ENCODE results near the gene CBY1. TPM values are rescaled to one million over a fixed set of nuclear protein-coding genes. Genes with fewer than 3 reads are reported as not detected.

CBY1 gene
- total RNA-seq, 1 experiment from 2014 or later = 28.3 TPM

- no peak for TF ChIP-seq CTCF (IDR thresholded peaks at IDR 0.05; ENCODE audit: insufficient read depth in 1 of 2, low read depth in 1 of 2, low read length in 1 of 2, severe bottlenecking in 1 of 2, unreplicated experiment in 1 of 2)
- H3K4me3 Mint-ChIP-seq (ENCODE audit: unreplicated experiment) = no peak overlapping the region
- Histone ChIP-seq H3K4me3 (ENCODE audit: low read depth, low read length) (no peak overlapping the region), H3K4me1 (peaks cover 4% of the 10 kb centered on the region), H3K27me3 (replicated peaks; ENCODE audit: control insufficient read depth, insufficient read depth, low read length) (no peaks in the 10 kb centered on the region), H3K9me3 (no peaks in the 10 kb centered on the region), H3K36me3 (ENCODE audit: control insufficient read depth, insufficient read depth, low read length) (no peaks in the 10 kb centered on the region)
- H3K9me3 Mint-ChIP-seq (ENCODE audit: unreplicated experiment) = no peaks in the 10 kb centered on the region
- DNase-seq = no peak
- ChIA-PET POLR2A (interaction anchor here (0.6 kb wide), 1 partner anchor 411 kb away, joined by 4 read pairs; no protein-coding TSS in a partner anchor), CTCF (no interaction called here)
- intact Hi-C loops (cut with micrococcal nuclease; ENCODE audit: unreplicated experiment) = no loop called here
- BruUV-seq (replicated peaks) = no TSS peak
- H3K27ac Mint-ChIP-seq (ENCODE audit: unreplicated experiment) = no peak overlapping the region
- peaks cover 2% of the 10 kb centered on the region for H3K4me1 Mint-ChIP-seq (ENCODE audit: low read depth, unreplicated experiment)
- H3K27me3 Mint-ChIP-seq (ENCODE audit: insufficient read depth, unreplicated experiment) = no peaks in the 10 kb centered on the region
- peaks cover 6% of the 10 kb centered on the region for H3K36me3 Mint-ChIP-seq (ENCODE audit: insufficient read depth, unreplicated experiment)
Observed at GRCh38 chr22:38610234-38610633, 46.2 kb upstream of the CBY1 start.

GRCh38 chr22:38611559-38611958 is 44.9 kb upstream of the CBY1 start:
- H3K9me3 Mint-ChIP-seq (ENCODE audit: unreplicated experiment) = no peaks in the 10 kb centered on the region
- DNase-seq = no peak
- ChIA-PET POLR2A (no interaction called here), CTCF (no interaction called here)
- Histone ChIP-seq H3K27me3 (replicated peaks; ENCODE audit: control insufficient read depth, insufficient read depth, low read length) (no peaks in the 10 kb centered on the region), H3K4me1 (peaks cover 4% of the 10 kb centered on the region), H3K9me3 (no peaks in the 10 kb centered on the region), H3K4me3 (ENCODE audit: low read depth, low read length) (no peak overlapping the region), H3K36me3 (ENCODE audit: control insufficient read depth, insufficient read depth, low read length) (no peaks in the 10 kb centered on the region)
- H3K27me3 Mint-ChIP-seq (ENCODE audit: insufficient read depth, unreplicated experiment) = no peaks in the 10 kb centered on the region
- peaks cover 11% of the 10 kb centered on the region for H3K4me1 Mint-ChIP-seq (ENCODE audit: low read depth, unreplicated experiment)
- no peak overlapping the region for H3K4me3 Mint-ChIP-seq (ENCODE audit: unreplicated experiment)
- peaks cover 6% of the 10 kb centered on the region for H3K36me3 Mint-ChIP-seq (ENCODE audit: insufficient read depth, unreplicated experiment)
- TF ChIP-seq CTCF (IDR thresholded peaks at IDR 0.05; ENCODE audit: insufficient read depth in 1 of 2, low read depth in 1 of 2, low read length in 1 of 2, severe bottlenecking in 1 of 2, unreplicated experiment in 1 of 2) = no peak
- H3K27ac Mint-ChIP-seq (ENCODE audit: unreplicated experiment) = no peak overlapping the region
- intact Hi-C loops (cut with micrococcal nuclease; ENCODE audit: unreplicated experiment) = no loop called here
- no TSS peak for BruUV-seq (replicated peaks)

GRCh38 chr22:38612217-38613006 is 44.0 kb upstream of the CBY1 start:
- ChIA-PET CTCF (no interaction called here), POLR2A (no interaction called here)
- Histone ChIP-seq H3K9me3 (no peaks in the 10 kb centered on the region), H3K4me1 (peaks cover 4% of the 10 kb centered on the region), H3K36me3 (ENCODE audit: control insufficient read depth, insufficient read depth, low read length) (no peaks in the 10 kb centered on the region), H3K27me3 (replicated peaks; ENCODE audit: control insufficient read depth, insufficient read depth, low read length) (no peaks in the 10 kb centered on the region), H3K4me3 (ENCODE audit: low read depth, low read length) (no peak overlapping the region)
- no peak for TF ChIP-seq CTCF (IDR thresholded peaks at IDR 0.05; ENCODE audit: insufficient read depth in 1 of 2, low read depth in 1 of 2, low read length in 1 of 2, severe bottlenecking in 1 of 2, unreplicated experiment in 1 of 2)
- Mint-ChIP-seq H3K27ac (ENCODE audit: unreplicated experiment) (no peak overlapping the region), H3K9me3 (ENCODE audit: unreplicated experiment) (no peaks in the 10 kb centered on the region), H3K4me1 (ENCODE audit: low read depth, unreplicated experiment) (peaks cover 11% of the 10 kb centered on the region), H3K36me3 (ENCODE audit: insufficient read depth, unreplicated experiment) (peaks cover 6% of the 10 kb centered on the region), H3K27me3 (ENCODE audit: insufficient read depth, unreplicated experiment) (no peaks in the 10 kb centered on the region), H3K4me3 (ENCODE audit: unreplicated experiment) (no peak overlapping the region)
- intact Hi-C loops (cut with micrococcal nuclease; ENCODE audit: unreplicated experiment) = no loop called here
- DNase-seq = no peak
- BruUV-seq (replicated peaks) = no TSS peak
